Glutamatergic neuron (in vitro differentiated cells): ENCODE data around the gene PKM. TPM values are rescaled to one million over a fixed set of nuclear protein-coding genes. Genes with fewer than 3 reads are reported as not detected.
A peak's percentile ranks its signal among the peaks of the same experiment; 100 is the strongest.

ENCODE experiments used
- DNase-seq: peaks from one replicate; pipeline ENCODE4 v3.0.0; 2022
- H3K27ac Mint-ChIP-seq: one replicate; pipeline ENCODE4 v1.8.0; 2020; ENCODE audit warnings: mild to moderate bottlenecking, mixed read lengths, inconsistent platforms; ENCODE audit not compliant: unreplicated experiment
- H3K27me3 Mint-ChIP-seq: one replicate; pipeline ENCODE4 v1.8.0; 2020; ENCODE audit warnings: mild to moderate bottlenecking, moderate library complexity, mixed read lengths, inconsistent platforms; ENCODE audit not compliant: unreplicated experiment
- H3K36me3 Mint-ChIP-seq: one replicate; pipeline ENCODE4 v1.8.0; 2020; ENCODE audit warnings: mild to moderate bottlenecking, mixed read lengths, inconsistent platforms; ENCODE audit not compliant: unreplicated experiment
- H3K4me1 Mint-ChIP-seq: one replicate; pipeline ENCODE4 v1.8.0; 2020; ENCODE audit warnings: mild to moderate bottlenecking, low read depth, mixed read lengths, inconsistent platforms; ENCODE audit not compliant: unreplicated experiment
- H3K4me3 Mint-ChIP-seq: one replicate; pipeline ENCODE4 v1.8.0; 2020; ENCODE audit warnings: mild to moderate bottlenecking, mixed read lengths, inconsistent platforms; ENCODE audit not compliant: unreplicated experiment
- H3K9me3 Mint-ChIP-seq: one replicate; pipeline ENCODE4 v1.8.0; 2020; ENCODE audit warnings: mild to moderate bottlenecking, moderate library complexity, mixed read lengths, inconsistent platforms; ENCODE audit not compliant: unreplicated experiment
- total RNA-seq: library from RNA; stranded (reverse); fragmentation: NEBNext Ultra II Directional; extraction: Animal tissue kit (Norgen Biotek cat#: 25700); gene quantifications from one replicate; pipeline ENCODE4 v1.2.1, GENCODE V29; 2021; ENCODE audit not compliant: unreplicated experiment
- TF ChIP-seq, protein P1 (sequence below): fragments of 200-600 bp; sonication (generic); IDR thresholded peaks from one replicate; pipeline ENCODE4 v1.5.0; 2021; ENCODE audit not compliant: partially characterized antibody, unreplicated experiment

Gene PKM
- total RNA-seq, 1 donor from 2014 or later, result 949 TPM

GRCh38 chr15:72235298-72235697 lies 4.3 kb upstream of the PKM start:
- H3K27me3 Mint-ChIP-seq, result peaks cover 13% of the 10 kb centered on the region
- peaks cover 13% of the 10 kb centered on the region for H3K4me1 Mint-ChIP-seq
- TF ChIP-seq, protein P1, sequence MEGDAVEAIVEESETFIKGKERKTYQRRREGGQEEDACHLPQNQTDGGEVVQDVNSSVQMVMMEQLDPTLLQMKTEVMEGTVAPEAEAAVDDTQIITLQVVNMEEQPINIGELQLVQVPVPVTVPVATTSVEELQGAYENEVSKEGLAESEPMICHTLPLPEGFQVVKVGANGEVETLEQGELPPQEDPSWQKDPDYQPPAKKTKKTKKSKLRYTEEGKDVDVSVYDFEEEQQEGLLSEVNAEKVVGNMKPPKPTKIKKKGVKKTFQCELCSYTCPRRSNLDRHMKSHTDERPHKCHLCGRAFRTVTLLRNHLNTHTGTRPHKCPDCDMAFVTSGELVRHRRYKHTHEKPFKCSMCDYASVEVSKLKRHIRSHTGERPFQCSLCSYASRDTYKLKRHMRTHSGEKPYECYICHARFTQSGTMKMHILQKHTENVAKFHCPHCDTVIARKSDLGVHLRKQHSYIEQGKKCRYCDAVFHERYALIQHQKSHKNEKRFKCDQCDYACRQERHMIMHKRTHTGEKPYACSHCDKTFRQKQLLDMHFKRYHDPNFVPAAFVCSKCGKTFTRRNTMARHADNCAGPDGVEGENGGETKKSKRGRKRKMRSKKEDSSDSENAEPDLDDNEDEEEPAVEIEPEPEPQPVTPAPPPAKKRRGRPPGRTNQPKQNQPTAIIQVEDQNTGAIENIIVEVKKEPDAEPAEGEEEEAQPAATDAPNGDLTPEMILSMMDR, result no peak

GRCh38 chr15:72233769-72234168 lies 2.8 kb upstream of the PKM start:
- no peak overlapping the region for H3K27ac Mint-ChIP-seq
- no peaks in the 10 kb centered on the region for H3K36me3 Mint-ChIP-seq
- no peak for DNase-seq
- peaks cover 20% of the 10 kb centered on the region for H3K27me3 Mint-ChIP-seq
- peaks cover 15% of the 10 kb centered on the region for H3K4me1 Mint-ChIP-seq
- no peak overlapping the region for H3K4me3 Mint-ChIP-seq
- peaks cover 19% of the 10 kb centered on the region for H3K9me3 Mint-ChIP-seq
- TF ChIP-seq, protein P1, result no peak

More at GRCh38 chr15:72235298-72235697, 4.3 kb upstream of the PKM start:
- Mint-ChIP-seq H3K4me3 (no peak overlapping the region), H3K9me3 (peaks cover 15% of the 10 kb centered on the region), H3K36me3 (no peaks in the 10 kb centered on the region), H3K27ac (no peak overlapping the region)
- DNase-seq, result no peak

GRCh38 chr15:72231833-72232478 lies 966 bp upstream of the PKM start:
- DNase-seq, result no peak

GRCh38 chr15:72230197-72231065 lies 559 bp downstream of the PKM start:
- H3K4me1 Mint-ChIP-seq, result peaks cover 37% of the 10 kb centered on the region

More at GRCh38 chr15:72231833-72232478, 966 bp upstream of the PKM start:
- TF ChIP-seq, protein P1, result no peak
- Mint-ChIP-seq H3K27ac (peak overlapping the region; percentile 96), H3K4me1 (peaks cover 27% of the 10 kb centered on the region), H3K9me3 (peaks cover 23% of the 10 kb centered on the region), H3K4me3 (peak overlapping the region; percentile 91), H3K27me3 (peaks cover 18% of the 10 kb centered on the region), H3K36me3 (no peaks in the 10 kb centered on the region)

More at GRCh38 chr15:72230197-72231065, 559 bp downstream of the PKM start:
- Mint-ChIP-seq H3K27me3 (peaks cover 18% of the 10 kb centered on the region), H3K27ac (peak overlapping the region; percentile 94), H3K36me3 (no peaks in the 10 kb centered on the region), H3K4me3 (peak overlapping the region; percentile 91), H3K9me3 (peaks cover 23% of the 10 kb centered on the region)
- TF ChIP-seq, protein P1, result no peak
- DNase-seq, result peak; percentile 95
